ENCODE data around the gene ENOX1.

ENOX1 gene

GRCh38 chr13:43278127-43278526 is 508.6 kb downstream of the ENOX1 start:
- no peak for DNase-seq

DNA sequence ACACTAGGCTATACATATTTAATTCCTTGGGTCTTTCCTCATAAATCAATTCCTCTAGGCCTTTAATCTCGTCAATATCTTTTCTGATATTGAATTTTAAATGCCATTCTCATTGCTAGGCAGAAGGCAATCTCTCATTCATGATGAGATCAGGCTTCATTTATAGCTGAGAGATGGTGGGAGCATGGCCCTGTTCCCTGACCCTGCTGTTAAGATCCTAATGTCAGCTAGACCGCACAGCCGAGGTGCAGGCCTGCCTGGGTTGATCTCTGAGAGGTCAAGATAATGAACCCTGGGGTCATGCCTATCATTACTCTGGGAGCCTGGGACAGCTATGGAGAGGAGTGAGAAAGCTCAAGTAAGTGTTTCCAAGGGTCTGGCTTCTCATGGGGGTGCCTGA is 509.6 kb downstream of the ENOX1 start:
- DNase-seq, result no peak

- no peak for DNase-seq
Observed at GRCh38 chr13:43274881-43275280, 511.9 kb downstream of the ENOX1 start.

GRCh38 chr13:43273362-43273761 is 513.4 kb downstream of the ENOX1 start:
- DNase-seq, result peak; percentile 73

GRCh38 chr13:43272851-43273250 is 513.9 kb downstream of the ENOX1 start:
- no peak for DNase-seq

- DNase-seq, result no peak
Observed at GRCh38 chr13:43271152-43271551, 515.6 kb downstream of the ENOX1 start.

- DNase-seq, result no peak
Observed at GRCh38 chr13:43270130-43270830, 516.5 kb downstream of the ENOX1 start.

DNA sequence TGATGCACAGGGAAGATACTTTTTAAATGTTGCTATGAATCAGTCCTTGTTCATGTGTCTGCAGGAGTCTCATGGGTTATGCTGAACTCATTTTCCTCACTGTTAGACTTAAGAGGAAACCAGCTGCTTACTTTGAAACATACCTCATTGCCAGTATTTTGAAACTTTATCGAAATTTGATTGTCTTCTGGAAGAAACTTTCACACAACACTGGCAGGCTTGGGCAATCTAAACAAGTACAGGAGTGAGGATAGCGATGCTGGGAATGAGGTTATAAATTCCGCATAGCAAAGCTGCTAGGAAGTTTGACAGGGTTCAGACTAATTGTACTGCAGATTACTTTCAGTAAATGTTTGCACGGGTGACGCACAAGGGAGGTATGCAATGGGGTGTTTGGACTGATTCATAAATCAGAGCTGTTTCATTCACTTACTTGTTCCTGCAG is 517.7 kb downstream of the ENOX1 start:
- peak; percentile 98 for DNase-seq

DNA sequence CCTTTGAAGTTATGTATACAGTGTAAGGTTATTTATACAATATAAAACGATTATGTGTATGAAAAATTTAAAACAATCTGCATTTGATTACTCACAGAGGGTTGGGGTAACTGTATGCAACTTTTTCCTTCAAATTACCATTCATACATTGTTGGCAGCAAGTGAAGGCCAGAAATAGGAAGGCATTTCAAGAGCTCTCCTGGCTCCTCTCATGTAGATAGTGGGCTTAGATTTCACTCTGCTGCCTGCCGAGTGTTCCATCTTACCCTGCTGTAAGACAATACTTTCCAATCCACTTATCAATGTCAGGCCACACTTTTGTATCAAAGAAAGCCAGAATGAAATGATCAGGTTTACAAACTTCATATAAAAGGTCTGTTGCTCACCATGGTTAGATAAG is 518.1 kb downstream of the ENOX1 start:
- DNase-seq, result peak; percentile 36

DNA sequence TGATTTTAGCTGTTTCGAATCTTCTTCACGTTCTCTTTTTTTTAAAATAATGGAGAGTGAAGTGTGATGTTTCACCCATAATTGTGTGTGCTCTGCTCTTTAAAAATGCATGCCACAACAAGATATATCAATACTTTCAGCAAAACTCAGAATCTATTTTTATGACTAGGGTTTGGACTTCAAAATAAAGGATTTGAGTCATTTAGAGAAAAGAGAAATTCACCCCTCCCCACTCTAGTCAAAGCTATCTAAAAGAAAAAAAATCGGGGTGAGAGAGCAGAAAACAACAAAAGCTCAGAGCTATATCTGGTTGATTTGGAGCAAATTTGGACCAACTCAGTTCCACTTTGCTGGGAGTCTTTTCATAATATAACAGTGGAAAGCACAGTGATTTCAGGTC is 518.9 kb downstream of the ENOX1 start:
- DNase-seq, result no peak

DNA sequence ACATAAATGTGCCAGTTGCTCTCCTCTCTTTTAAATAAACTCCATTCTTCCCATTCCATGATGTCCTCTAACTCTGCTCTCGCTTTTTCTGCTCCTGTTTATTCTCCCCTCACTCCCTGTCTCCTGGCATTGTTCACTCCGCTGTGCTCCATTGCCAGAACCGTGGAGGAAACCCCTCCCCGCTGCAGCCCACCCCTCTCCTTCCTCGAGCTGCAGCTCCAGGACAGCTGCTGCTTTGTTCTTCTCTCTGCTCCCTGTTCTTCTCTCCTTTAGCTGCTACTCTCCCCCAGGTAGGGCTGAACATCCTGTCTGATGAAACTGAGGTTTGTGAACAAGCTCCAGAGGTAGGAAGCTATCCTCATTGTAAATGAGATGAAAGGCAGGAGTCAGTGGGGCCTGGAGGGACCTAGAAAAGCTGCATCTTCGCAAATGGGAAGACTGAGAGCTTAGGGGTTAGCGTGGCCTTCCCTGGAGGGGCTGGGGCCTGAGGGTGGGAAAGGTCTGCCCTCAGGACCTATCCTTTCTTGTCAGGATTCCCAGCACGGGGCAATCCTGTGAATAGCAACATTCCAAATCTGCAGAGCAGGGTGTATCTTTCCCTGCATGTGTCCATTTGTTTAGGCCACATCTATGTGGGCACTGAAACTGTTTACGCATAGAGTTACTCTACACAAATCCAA is 519.7 kb downstream of the ENOX1 start:
- DNase-seq, result no peak

- no peak for DNase-seq
Observed at GRCh38 chr13:43265028-43265427, 521.7 kb downstream of the ENOX1 start.

DNA sequence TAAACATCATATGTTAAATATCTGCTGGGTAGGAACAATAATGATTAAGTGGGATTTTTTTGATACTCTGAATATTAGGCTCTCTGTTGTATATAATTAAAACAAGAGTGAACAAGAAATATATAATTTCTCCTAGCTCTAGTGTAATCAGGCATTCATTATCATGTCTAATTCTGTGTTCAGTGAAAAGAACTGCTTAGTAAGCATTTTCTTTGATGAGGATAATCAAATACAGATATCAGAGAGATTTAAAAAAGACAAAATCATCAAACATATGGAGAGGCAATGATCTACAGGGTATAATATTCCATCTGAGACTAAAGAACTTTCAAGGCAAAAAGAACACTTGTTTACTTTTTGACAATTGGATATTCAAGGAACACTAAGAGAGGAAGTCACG is 522.3 kb downstream of the ENOX1 start:
- no peak for DNase-seq

DNA sequence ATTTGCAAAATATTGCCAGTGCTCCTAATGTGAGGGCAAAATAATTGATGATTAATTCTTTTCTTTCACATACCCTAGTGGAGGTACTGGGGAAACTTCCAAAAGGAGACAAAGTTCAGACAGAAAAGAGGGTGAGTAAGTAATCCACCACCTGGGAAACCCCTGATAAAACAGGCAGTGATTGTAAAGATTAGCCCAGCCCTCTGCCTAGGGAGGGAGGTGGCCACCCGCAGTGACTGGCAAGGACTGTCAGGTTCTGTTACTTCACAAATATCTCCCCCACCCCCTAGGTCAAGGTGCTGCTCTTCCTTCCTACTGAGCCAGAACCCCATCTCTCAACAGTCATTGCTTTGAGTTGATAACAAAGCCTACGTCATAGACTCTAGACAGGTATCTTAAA is 523.7 kb downstream of the ENOX1 start:
- no peak for DNase-seq

DNA sequence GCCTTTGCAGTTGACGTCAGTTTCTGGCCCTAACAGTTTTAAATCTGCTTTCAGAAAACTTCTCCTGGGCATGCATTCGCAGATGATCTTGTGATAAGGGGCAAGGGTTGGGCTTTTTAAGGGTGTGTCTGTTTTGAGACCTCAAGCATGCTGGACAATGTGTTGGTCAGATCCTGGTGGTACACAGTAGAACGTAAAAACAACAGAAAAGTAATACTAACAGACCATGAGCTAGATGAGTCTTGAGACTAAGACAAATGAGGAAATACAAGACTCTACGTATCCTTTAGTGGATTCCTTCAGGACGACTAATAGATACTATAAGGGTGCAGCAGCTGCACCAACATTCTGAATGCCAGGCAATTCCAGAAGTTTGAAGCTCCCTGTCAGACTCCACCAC is 525.8 kb downstream of the ENOX1 start:
- peak; percentile 83 for DNase-seq

- no peak for DNase-seq
Observed at GRCh38 chr13:43258771-43259170, 528.0 kb downstream of the ENOX1 start.

DNA sequence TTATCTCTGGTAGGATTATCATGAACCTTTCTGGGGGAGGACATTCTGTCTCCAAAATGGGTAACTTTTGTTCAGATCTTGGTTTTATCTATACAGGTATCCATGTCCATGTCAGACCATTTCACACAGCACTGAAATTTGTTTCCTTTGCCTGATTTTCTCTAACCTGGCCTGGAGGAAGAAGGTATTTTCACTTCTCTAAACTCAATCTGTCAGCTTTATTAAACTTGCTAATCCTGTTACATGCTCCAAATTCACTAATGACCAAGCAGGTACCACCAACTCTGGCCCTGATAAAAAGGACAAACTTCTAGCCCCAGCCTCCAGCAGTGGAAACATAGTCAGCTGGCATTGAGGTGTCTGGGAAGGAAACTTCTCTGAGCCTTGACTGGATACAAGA is 529.0 kb downstream of the ENOX1 start:
- no peak for DNase-seq

GRCh38 chr13:43251961-43252360 is 534.8 kb downstream of the ENOX1 start:
- no peak for DNase-seq

- DNase-seq, result no peak
Observed at GRCh38 chr13:43246382-43246781, 540.4 kb downstream of the ENOX1 start.

DNA sequence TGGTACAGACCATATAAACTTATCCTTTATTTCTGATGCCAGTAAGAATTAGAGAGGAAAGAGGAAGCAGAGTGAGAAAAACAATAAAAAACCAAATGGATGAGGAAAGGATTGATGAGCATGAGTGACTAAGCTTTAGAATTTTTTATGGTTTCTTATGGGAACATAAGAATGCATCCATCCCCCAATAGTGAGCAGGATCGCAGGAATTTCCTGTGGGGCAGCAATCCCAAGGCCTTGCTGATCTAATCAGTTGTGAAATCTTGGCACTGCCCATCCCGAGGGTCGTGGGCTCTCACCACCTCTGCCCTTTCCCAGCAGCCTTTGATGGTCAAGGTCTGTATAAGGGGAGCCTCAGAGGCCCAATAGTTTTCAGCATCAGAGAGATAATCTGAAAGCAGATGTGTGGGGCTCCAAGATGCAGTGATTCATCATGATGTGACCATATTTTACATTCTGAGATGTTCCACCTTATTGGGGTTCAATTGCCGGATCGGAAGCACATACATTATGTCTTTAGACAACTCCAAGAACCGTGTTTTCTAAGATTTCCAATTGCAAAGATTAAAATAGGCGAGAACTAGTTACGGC is 541.3 kb downstream of the ENOX1 start:
- peak; percentile 92 for DNase-seq

GRCh38 chr13:43244481-43244880 is 542.3 kb downstream of the ENOX1 start:
- no peak for DNase-seq

GRCh38 chr13:43243711-43244110 is 543.1 kb downstream of the ENOX1 start:
- no peak for DNase-seq

DNA sequence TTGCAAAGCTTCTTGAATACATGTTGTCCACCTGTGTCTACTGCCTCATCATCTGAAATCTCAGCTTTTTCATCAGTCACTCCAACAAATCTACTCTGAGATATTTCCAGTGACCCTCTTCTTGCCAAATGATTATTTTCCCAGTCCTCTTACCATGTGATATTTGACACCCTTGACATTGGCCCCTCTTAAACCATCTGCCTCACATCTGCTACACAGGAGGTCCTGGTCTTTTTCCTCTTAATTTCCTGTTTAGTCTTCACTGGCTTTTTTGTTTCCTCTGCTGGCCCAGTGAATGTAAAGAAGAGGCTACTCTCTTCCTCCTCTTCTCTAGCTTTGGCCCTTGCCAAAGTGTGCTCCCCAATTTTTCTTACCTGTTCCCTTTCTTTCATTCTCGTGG is 544.7 kb downstream of the ENOX1 start:
- no peak for DNase-seq

- no peak for DNase-seq
Observed at GRCh38 chr13:43240278-43240677, 546.5 kb downstream of the ENOX1 start.
